GM13977 (cell line): ENCODE results near the gene FREM2.

Experiments
- DNase-seq: peaks from one replicate; pipeline ENCODE4 v3.0.0; 2012; ENCODE audit warnings: low spot score
- CTCF ChIP-seq: IDR thresholded peaks from 2 replicates; pipeline ENCODE4 v1.5.1; 2012; ENCODE audit warnings: mild to moderate bottlenecking, control low read depth; ENCODE audit not compliant: insufficient read depth; ENCODE audit errors: extremely low read depth, missing control alignments
- in situ Hi-C: fragments of 300-500 bp; cut with MboI; formaldehyde crosslinking; loops from one replicate; pipeline ENCODE4 v1.12.0; 2022; ENCODE audit warnings: low sequenced_read_pairs, low pct_unique_long_range_greater_than_20kb, mixed read lengths, inconsistent platforms; ENCODE audit not compliant: unreplicated experiment

FREM2 gene

DNA sequence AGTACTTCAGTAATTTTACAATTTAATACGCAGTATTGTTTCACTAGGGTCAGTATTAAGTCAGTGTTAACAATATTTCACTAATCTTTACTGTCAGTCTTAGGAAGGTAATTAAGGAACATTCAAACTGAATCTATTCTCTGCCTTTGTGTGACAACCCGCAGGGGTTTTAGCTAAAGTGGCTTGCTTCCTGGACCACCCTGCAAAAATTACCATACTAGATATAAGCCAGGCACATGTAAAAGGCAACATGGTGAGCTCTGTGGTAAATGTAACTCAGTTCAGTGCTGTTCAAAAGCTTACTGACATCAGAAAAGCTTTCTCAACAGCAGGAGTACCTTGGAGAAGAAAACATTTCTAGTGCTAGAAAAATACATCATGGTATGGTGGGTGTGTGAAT is 116.7 kb downstream of the FREM2 start:
- in situ Hi-C loops = no loop called here
- no peak for DNase-seq
- TF ChIP-seq CTCF = no peak

DNA sequence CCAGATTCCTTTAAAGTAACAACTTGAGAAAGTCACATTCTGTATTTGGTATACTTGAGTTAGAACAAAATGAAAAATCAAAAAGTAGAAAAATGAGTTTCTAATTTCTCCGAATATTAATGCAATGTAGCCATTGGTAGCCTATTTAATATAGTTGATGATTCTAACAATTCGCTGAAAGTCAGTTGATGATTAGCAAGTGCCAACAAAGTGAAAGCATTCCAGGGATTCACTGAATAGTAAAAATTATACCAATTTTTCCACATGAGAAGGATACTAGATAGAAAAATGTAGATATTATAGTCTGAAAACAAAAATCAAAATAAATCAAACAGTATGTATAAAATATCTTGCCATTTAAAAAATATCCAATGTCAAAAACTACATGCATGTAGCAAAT is 117.2 kb downstream of the FREM2 start:
- in situ Hi-C loops = no loop called here
- no peak for TF ChIP-seq CTCF
- no peak for DNase-seq

DNA sequence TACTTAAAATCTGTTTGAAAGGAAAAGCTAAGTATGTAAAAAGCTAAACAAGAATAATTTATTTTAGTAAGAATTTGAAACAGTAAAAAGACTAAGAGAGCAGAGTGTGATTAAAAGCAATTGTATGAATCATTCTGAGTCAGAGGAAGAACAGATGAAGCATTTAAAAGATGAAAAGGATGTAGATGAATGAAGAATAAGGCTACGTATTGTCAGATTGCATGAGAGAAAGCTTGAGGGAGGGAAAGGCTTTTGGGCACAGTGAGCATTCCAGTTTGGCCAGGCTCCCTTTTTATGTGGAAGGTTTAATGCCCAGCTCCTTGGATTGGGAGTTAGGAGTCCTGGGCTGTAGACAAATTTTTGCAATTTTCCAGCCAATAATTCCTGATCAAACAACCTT is 117.7 kb downstream of the FREM2 start:
- in situ Hi-C loops = no loop called here
- no peak for DNase-seq

DNA sequence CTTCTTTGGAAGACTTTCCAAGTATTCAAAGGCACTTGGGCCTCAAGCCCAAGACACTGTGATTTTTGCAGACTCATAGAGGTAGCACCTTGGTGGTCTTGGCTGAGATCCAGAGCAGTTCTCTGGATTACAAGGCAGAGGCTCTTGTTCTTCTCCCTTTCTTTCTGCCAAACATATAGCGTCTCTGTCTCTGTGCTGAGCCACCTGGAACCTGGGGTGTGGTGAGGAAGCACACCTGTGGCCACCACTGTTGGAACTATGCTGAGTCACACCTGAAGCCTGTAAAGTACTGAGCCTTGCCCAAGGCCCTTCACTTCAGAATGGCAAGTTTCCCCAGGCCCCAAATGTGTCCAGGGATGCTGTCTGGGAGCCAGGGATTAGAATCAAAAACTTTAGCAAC is 127.5 kb downstream of the FREM2 start:
- no peak for DNase-seq
- in situ Hi-C loops = no loop called here

More for the DNA sequence above, 117.7 kb downstream of the FREM2 start:
- TF ChIP-seq CTCF = no peak

GRCh38 chr13:38819053-38819452 is 132.2 kb downstream of the FREM2 start:
- no peak for TF ChIP-seq CTCF
- no peak for DNase-seq
- in situ Hi-C loops = no loop called here

More for the DNA sequence above, 127.5 kb downstream of the FREM2 start:
- no peak for TF ChIP-seq CTCF

GRCh38 chr13:38819596-38819995 is 132.7 kb downstream of the FREM2 start:
- no peak for TF ChIP-seq CTCF
- in situ Hi-C loops = no loop called here
- DNase-seq = no peak

DNA sequence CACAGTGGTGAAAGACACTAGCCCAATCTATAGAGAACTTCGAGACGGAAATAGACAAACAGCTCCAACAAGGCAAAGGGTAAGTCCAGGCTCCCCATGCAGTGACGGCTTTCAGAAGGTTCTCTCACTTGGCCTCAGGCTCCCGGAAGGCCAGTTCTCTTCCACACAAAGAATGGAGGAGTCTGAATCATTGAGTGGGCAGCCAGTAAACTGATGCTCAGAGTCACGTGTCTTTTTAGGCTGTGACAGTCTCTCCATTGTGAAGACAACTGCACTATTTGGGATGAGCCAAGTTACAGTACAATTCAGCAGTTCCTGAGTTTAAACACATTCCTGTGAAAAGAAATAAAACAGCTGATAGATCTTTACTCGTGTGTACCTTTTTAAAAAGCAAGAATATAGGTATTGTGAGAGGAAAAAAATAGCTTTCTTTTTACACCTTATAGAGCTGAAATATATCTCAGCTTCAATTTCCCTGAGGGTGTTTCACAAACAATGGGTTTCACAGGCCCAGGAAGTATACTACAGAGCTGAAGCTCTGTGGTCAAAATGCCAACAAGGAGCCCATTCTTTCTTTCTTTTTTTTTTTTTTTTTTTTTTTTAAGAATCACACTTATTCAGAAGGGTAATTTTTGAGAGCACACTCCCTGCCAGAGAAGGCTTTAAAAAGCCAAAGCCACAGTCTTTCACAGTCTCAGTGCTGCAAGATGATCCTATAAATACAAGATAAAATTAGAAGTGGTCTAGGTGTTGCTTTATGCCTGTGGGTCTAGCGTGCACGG is 135.1 kb downstream of the FREM2 start:
- no peak for TF ChIP-seq CTCF
- in situ Hi-C loops = no loop called here
- no peak for DNase-seq
